ENCODE results near the gene SERPINA4.

The SERPINA4 gene

GRCh38 chr14:94593749-94594431, 32.6 kb downstream of the SERPINA4 start:
- Histone ChIP-seq H3K4me1 (ENCODE audit: control insufficient read depth, insufficient read depth, low read length, poor library complexity, severe bottlenecking) (peaks cover 5% of the 10 kb centered on the region), H3K36me3 (ENCODE audit: control insufficient read depth, insufficient read depth, low read length) (no peaks in the 10 kb centered on the region), H3K9me3 (ENCODE audit: control insufficient read depth, low read length) (no peaks in the 10 kb centered on the region), H3K27ac (ENCODE audit: low read depth, low read length, severe bottlenecking) (no peak overlapping the region), H3K4me3 (ENCODE audit: extremely low read depth, insufficient read depth, low read length, poor library complexity, severe bottlenecking) (no peak overlapping the region)
- WGBS, 2 experiments (ENCODE audit: insufficient coverage in 2 of 2) = 85 to 97% methylated on average over 3 to 4 of the region's 4 CpGs

- peaks cover 11% of the 10 kb centered on the region for H3K4me1 ChIP-seq (ENCODE audit: control insufficient read depth, insufficient read depth, low read length, poor library complexity, severe bottlenecking)
- no peak overlapping the region for H3K27ac ChIP-seq (ENCODE audit: low read depth, low read length, severe bottlenecking)
- no peaks in the 10 kb centered on the region for H3K36me3 ChIP-seq (ENCODE audit: control insufficient read depth, insufficient read depth, low read length)
- H3K9me3 ChIP-seq (ENCODE audit: control insufficient read depth, low read length) = no peaks in the 10 kb centered on the region
- 84 to 93% methylated on average over 6 to 7 of the region's 7 CpGs for WGBS, 2 experiments (ENCODE audit: insufficient coverage in 2 of 2)
- no peak overlapping the region for H3K4me3 ChIP-seq (ENCODE audit: extremely low read depth, insufficient read depth, low read length, poor library complexity, severe bottlenecking)
Measured at GRCh38 chr14:94594441-94594840, 33.2 kb downstream of the SERPINA4 start.

DNA sequence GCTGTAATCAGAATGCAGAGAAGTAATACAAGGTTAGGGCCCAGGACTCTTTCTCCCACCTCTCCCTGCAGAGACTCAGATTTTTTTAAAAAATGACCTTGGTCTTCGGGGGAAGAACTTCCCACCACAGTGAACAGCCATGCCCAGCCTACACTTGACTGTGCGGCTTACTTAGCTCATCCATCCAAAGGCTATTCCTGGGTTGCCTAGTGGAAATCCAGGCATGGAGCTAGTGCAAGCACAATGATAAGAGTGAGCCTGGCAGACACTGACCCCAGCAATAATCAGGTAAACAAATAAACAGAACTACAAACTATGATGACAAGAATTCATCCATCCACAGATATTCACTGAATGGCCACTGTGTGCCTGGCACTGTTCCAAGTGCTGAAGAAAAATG, 34.7 kb downstream of the SERPINA4 start:
- H3K9me3 ChIP-seq (ENCODE audit: control insufficient read depth, low read length) = no peaks in the 10 kb centered on the region
- H3K36me3 ChIP-seq (ENCODE audit: control insufficient read depth, insufficient read depth, low read length) = no peaks in the 10 kb centered on the region
- peaks cover 16% of the 10 kb centered on the region for H3K4me1 ChIP-seq (ENCODE audit: control insufficient read depth, insufficient read depth, low read length, poor library complexity, severe bottlenecking)
- no peak overlapping the region for H3K4me3 ChIP-seq (ENCODE audit: extremely low read depth, insufficient read depth, low read length, poor library complexity, severe bottlenecking)
- no peak overlapping the region for H3K27ac ChIP-seq (ENCODE audit: low read depth, low read length, severe bottlenecking)
- WGBS, 2 experiments (ENCODE audit: insufficient coverage in 2 of 2) = 40 to 79% methylated on average over 1 to 2 of the region's 2 CpGs

GRCh38 chr14:94596361-94596760, 35.1 kb downstream of the SERPINA4 start:
- Histone ChIP-seq H3K27ac (ENCODE audit: low read depth, low read length, severe bottlenecking) (no peak overlapping the region), H3K4me3 (ENCODE audit: extremely low read depth, insufficient read depth, low read length, poor library complexity, severe bottlenecking) (no peak overlapping the region), H3K36me3 (ENCODE audit: control insufficient read depth, insufficient read depth, low read length) (no peaks in the 10 kb centered on the region), H3K9me3 (ENCODE audit: control insufficient read depth, low read length) (no peaks in the 10 kb centered on the region), H3K4me1 (ENCODE audit: control insufficient read depth, insufficient read depth, low read length, poor library complexity, severe bottlenecking) (peaks cover 18% of the 10 kb centered on the region)
- WGBS, 2 experiments (ENCODE audit: insufficient coverage in 2 of 2) = 78 to 90% methylated on average over 5 to 9 of the region's 9 CpGs

GRCh38 chr14:94597788-94598187, 36.5 kb downstream of the SERPINA4 start:
- Histone ChIP-seq H3K36me3 (ENCODE audit: control insufficient read depth, insufficient read depth, low read length) (no peaks in the 10 kb centered on the region), H3K27ac (ENCODE audit: low read depth, low read length, severe bottlenecking) (no peak overlapping the region), H3K4me3 (ENCODE audit: extremely low read depth, insufficient read depth, low read length, poor library complexity, severe bottlenecking) (no peak overlapping the region), H3K9me3 (ENCODE audit: control insufficient read depth, low read length) (no peaks in the 10 kb centered on the region), H3K4me1 (ENCODE audit: control insufficient read depth, insufficient read depth, low read length, poor library complexity, severe bottlenecking) (peaks cover 27% of the 10 kb centered on the region)
- WGBS, 2 experiments (ENCODE audit: insufficient coverage in 2 of 2) = 76 to 98% methylated on average over 3 to 5 of the region's 5 CpGs

DNA sequence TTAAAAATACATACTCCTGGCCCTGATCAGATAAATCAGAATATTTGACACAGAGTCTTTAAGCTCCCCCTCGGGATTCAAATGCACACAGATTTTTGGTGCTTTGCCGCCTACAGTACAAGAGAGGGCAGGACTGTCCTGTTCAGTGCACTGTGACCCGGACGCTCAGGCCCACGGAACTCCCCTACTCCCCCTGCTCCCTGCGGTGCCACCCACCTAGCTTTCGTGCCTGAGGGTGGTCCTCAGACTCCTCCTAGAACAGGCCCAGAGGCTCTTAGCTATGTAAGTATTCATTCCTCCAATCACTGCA, 37.2 kb downstream of the SERPINA4 start:
- Histone ChIP-seq H3K4me3 (ENCODE audit: extremely low read depth, insufficient read depth, low read length, poor library complexity, severe bottlenecking) (no peak overlapping the region), H3K27ac (ENCODE audit: low read depth, low read length, severe bottlenecking) (peak overlapping the region; percentile 90), H3K9me3 (ENCODE audit: control insufficient read depth, low read length) (no peaks in the 10 kb centered on the region), H3K36me3 (ENCODE audit: control insufficient read depth, insufficient read depth, low read length) (no peaks in the 10 kb centered on the region), H3K4me1 (ENCODE audit: control insufficient read depth, insufficient read depth, low read length, poor library complexity, severe bottlenecking) (peaks cover 27% of the 10 kb centered on the region)
- WGBS, 2 experiments (ENCODE audit: insufficient coverage in 2 of 2) = 89 to 90% methylated on average over 3 to 7 of the region's 7 CpGs

DNA sequence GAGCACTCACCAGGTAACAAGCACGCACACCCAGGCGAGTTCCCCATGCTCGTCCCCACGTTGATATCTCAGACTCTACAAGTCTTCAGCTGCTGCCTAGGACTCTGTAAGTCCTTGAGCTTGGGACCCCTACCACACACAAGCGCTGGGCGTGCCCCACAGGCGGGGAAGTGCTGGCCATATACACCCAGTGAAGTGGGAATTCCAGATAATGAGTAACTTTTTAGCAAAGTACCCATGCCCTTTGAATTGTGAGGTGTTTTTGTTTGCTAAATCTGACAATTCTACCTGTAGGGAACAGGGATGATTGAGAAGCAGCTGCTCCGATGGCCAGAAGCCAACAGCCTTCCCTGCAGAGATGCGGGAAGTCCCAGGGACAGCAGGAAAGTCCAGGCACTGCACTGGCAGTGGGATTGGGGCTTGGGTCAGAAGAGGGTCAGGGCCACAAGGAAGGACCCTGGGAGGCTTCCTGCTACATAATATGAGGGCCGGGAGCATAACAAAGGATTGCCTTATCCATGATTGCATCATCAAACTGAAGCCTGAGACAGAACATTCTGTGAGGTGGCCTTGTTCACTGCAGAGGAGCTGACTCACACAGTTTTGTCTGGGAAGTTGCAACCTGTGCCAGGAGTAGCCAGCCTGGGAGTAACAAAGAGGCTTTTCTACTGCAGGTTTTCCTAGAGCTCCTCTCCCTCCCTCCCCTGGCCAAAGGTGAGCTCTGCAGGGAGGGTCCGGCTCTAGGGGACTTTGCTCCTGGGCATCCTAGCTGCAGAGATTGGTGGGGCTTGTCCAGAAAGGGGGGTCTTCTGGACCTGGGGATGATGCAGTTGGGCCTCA, 37.8 kb downstream of the SERPINA4 start:
- Histone ChIP-seq H3K4me3 (ENCODE audit: extremely low read depth, insufficient read depth, low read length, poor library complexity, severe bottlenecking) (no peak overlapping the region), H3K9me3 (ENCODE audit: control insufficient read depth, low read length) (no peaks in the 10 kb centered on the region), H3K27ac (ENCODE audit: low read depth, low read length, severe bottlenecking) (peak overlapping the region; percentile 90), H3K36me3 (ENCODE audit: control insufficient read depth, insufficient read depth, low read length) (no peaks in the 10 kb centered on the region), H3K4me1 (ENCODE audit: control insufficient read depth, insufficient read depth, low read length, poor library complexity, severe bottlenecking) (peaks cover 27% of the 10 kb centered on the region)
- WGBS, 2 experiments (ENCODE audit: insufficient coverage in 2 of 2) = 73 to 78% methylated on average over 9 to 10 of the region's 11 CpGs

- Histone ChIP-seq H3K9me3 (ENCODE audit: control insufficient read depth, low read length) (no peaks in the 10 kb centered on the region), H3K36me3 (ENCODE audit: control insufficient read depth, insufficient read depth, low read length) (no peaks in the 10 kb centered on the region), H3K4me3 (ENCODE audit: extremely low read depth, insufficient read depth, low read length, poor library complexity, severe bottlenecking) (no peak overlapping the region), H3K4me1 (ENCODE audit: control insufficient read depth, insufficient read depth, low read length, poor library complexity, severe bottlenecking) (peaks cover 27% of the 10 kb centered on the region), H3K27ac (ENCODE audit: low read depth, low read length, severe bottlenecking) (peak overlapping the region; percentile 90)
- 75 to 94% methylated on average over 1 to 3 of the region's 3 CpGs for WGBS, 2 experiments (ENCODE audit: insufficient coverage in 2 of 2)
Measured at GRCh38 chr14:94599656-94600004, 38.4 kb downstream of the SERPINA4 start.

DNA sequence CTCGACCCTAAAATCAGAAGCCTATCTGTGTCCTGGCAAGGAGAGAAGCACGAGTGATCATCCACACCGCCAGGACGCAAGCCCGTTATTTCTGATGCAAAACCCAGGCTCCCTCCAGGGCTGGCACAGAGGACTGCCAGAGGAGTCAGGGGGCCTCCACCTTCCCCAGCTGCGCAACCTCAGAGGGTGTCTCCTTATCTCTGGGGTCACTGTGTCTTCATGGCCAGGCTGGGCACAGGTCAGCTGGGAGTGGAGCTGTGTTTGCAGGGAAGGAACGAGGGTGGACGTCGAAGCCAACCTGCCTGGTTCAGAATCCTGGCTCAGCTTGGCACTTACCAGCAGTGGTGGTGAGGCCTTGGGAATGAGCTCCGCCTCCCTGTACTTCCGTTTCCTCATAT, 38.9 kb downstream of the SERPINA4 start:
- no peaks in the 10 kb centered on the region for H3K36me3 ChIP-seq (ENCODE audit: control insufficient read depth, insufficient read depth, low read length)
- H3K27ac ChIP-seq (ENCODE audit: low read depth, low read length, severe bottlenecking) = peak overlapping the region; percentile 94
- peaks cover 27% of the 10 kb centered on the region for H3K4me1 ChIP-seq (ENCODE audit: control insufficient read depth, insufficient read depth, low read length, poor library complexity, severe bottlenecking)
- H3K9me3 ChIP-seq (ENCODE audit: control insufficient read depth, low read length) = no peaks in the 10 kb centered on the region
- H3K4me3 ChIP-seq (ENCODE audit: extremely low read depth, insufficient read depth, low read length, poor library complexity, severe bottlenecking) = no peak overlapping the region
- WGBS, 2 experiments (ENCODE audit: insufficient coverage in 2 of 2) = 86 to 89% methylated on average over 10 to 11 of the region's 11 CpGs

- Histone ChIP-seq H3K4me3 (ENCODE audit: extremely low read depth, insufficient read depth, low read length, poor library complexity, severe bottlenecking) (no peak overlapping the region), H3K36me3 (ENCODE audit: control insufficient read depth, insufficient read depth, low read length) (no peaks in the 10 kb centered on the region), H3K27ac (ENCODE audit: low read depth, low read length, severe bottlenecking) (peak overlapping the region; percentile 82), H3K9me3 (ENCODE audit: control insufficient read depth, low read length) (no peaks in the 10 kb centered on the region), H3K4me1 (ENCODE audit: control insufficient read depth, insufficient read depth, low read length, poor library complexity, severe bottlenecking) (peaks cover 27% of the 10 kb centered on the region)
- WGBS, 2 experiments (ENCODE audit: insufficient coverage in 2 of 2) = 53 to 66% methylated on average over 6 of the region's 6 CpGs
Measured at GRCh38 chr14:94601884-94602391, 40.7 kb downstream of the SERPINA4 start.

- Histone ChIP-seq H3K36me3 (ENCODE audit: control insufficient read depth, insufficient read depth, low read length) (no peaks in the 10 kb centered on the region), H3K4me1 (ENCODE audit: control insufficient read depth, insufficient read depth, low read length, poor library complexity, severe bottlenecking) (peaks cover 27% of the 10 kb centered on the region), H3K9me3 (ENCODE audit: control insufficient read depth, low read length) (no peaks in the 10 kb centered on the region), H3K4me3 (ENCODE audit: extremely low read depth, insufficient read depth, low read length, poor library complexity, severe bottlenecking) (no peak overlapping the region), H3K27ac (ENCODE audit: low read depth, low read length, severe bottlenecking) (no peak overlapping the region)
- WGBS, 2 experiments (ENCODE audit: insufficient coverage in 2 of 2) = 86 to 95% methylated on average over 4 to 5 of the region's 5 CpGs
Measured at GRCh38 chr14:94602722-94603121, 41.5 kb downstream of the SERPINA4 start.

Measured in mesodermal cell (in vitro differentiated cells).